HCT116 (cell line): ENCODE results near the gene ETV7.

Experiments used
- CBX3 ChIP-seq: IDR thresholded peaks from 2 replicates; pipeline ENCODE4 v1.6.1; 2012; ENCODE audit warnings: low read depth
- CEBPB ChIP-seq: IDR thresholded peaks from 2 replicates; pipeline ENCODE4 v1.6.1; 2012; ENCODE audit warnings: low read depth
- ELF1 ChIP-seq: IDR thresholded peaks from 2 replicates; pipeline ENCODE4 v1.6.1; 2012; ENCODE audit warnings: low read depth, borderline replicate concordance
- EZH2phosphoT487 ChIP-seq: fragments of 200-600 bp; IDR thresholded peaks from 2 replicates; pipeline ENCODE4 v1.6.1; 2018; ENCODE audit warnings: antibody characterized with exemption, borderline replicate concordance
- POLR2A ChIP-seq: IDR thresholded peaks from 2 replicates; pipeline ENCODE4 v1.7.0; 2011; ENCODE audit warnings: borderline replicate concordance; ENCODE audit not compliant: insufficient read depth, insufficient read length; ENCODE audit errors: extremely low read depth
- POLR2AphosphoS5 ChIP-seq: IDR thresholded peaks from 2 replicates; pipeline ENCODE4 v1.6.1; 2011; ENCODE audit warnings: mild to moderate bottlenecking, low read depth, low read length, moderate library complexity
- RAD21 ChIP-seq: IDR thresholded peaks from 2 replicates; pipeline ENCODE4 v1.6.1; 2012; ENCODE audit warnings: low read depth, mild to moderate bottlenecking
- SIN3A ChIP-seq: IDR thresholded peaks from 2 replicates; pipeline ENCODE4 v1.6.1; 2012; ENCODE audit warnings: low read depth
- SRF ChIP-seq: IDR thresholded peaks from 2 replicates; pipeline ENCODE4 v1.6.1; 2012; ENCODE audit warnings: low read depth
- YY1 ChIP-seq: IDR thresholded peaks from 2 replicates; pipeline ENCODE4 v1.6.1; 2011; ENCODE audit warnings: low read length, low read depth, moderate library complexity, mild to moderate bottlenecking; ENCODE audit not compliant: insufficient replicate concordance; ENCODE audit errors: extremely low read depth
- ZFX ChIP-seq: fragments of 450-650 bp; IDR thresholded peaks from 2 replicates; pipeline ENCODE4 v1.6.1; 2017
- TF ChIP-seq, protein P1 (sequence below), 3 experiments: fragments of 200-600 bp in 1 of 3; sonication (generic) in 1 of 3; IDR thresholded peaks in 2 of 3; conservative IDR thresholded peaks in 1 of 3; 2 replicates each; pipeline ENCODE4 v1.5.1; 2012 to 2017; ENCODE audit warnings: low read depth in 2 of 3, low read length in 2 of 3, antibody characterized with exemption in 1 of 3, borderline replicate concordance in 1 of 3, control low read depth in 1 of 3, mild to moderate bottlenecking in 1 of 3, mixed read lengths in 1 of 3, mixed run types in 1 of 3, moderate library complexity in 1 of 3; ENCODE audit not compliant: insufficient read depth in 1 of 3
- TF ChIP-seq, protein P2 (sequence below): IDR thresholded peaks from 2 replicates; pipeline ENCODE4 v1.6.1; 2012
- TF ChIP-seq, protein P3 (sequence below): IDR thresholded peaks from 2 replicates; pipeline ENCODE4 v1.6.1; 2012; ENCODE audit warnings: low read depth

DNA sequence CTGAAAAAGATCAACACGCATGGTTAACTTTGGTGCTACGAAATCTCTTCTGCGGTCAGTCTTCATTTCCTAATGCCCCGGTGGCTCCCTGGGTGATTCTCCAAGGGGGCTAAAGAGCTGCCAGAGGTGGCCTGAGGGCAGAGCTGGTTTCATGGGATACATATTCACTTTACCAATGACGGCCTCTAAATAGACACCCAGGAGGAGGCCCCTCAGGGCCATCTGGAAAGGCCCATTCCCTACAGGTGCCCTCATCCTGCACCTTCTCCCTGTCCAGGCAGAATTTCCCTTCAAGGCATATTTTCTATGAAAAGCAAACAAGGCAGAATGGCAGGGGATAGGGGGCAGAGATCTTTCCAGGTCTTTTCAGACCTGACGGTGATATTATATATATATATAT, 63.3 kb downstream of the ETV7 start:
- no peak for TF ChIP-seq ZFX
- TF ChIP-seq, protein P1, sequence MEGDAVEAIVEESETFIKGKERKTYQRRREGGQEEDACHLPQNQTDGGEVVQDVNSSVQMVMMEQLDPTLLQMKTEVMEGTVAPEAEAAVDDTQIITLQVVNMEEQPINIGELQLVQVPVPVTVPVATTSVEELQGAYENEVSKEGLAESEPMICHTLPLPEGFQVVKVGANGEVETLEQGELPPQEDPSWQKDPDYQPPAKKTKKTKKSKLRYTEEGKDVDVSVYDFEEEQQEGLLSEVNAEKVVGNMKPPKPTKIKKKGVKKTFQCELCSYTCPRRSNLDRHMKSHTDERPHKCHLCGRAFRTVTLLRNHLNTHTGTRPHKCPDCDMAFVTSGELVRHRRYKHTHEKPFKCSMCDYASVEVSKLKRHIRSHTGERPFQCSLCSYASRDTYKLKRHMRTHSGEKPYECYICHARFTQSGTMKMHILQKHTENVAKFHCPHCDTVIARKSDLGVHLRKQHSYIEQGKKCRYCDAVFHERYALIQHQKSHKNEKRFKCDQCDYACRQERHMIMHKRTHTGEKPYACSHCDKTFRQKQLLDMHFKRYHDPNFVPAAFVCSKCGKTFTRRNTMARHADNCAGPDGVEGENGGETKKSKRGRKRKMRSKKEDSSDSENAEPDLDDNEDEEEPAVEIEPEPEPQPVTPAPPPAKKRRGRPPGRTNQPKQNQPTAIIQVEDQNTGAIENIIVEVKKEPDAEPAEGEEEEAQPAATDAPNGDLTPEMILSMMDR (IDR thresholded peaks at IDR 0.05 in 2 of 3, conservative IDR thresholded peaks at IDR 0.05 in 1 of 3; ENCODE audit: borderline replicate concordance in 1 of 3, insufficient read depth in 1 of 3, low read depth in 2 of 3, low read length in 2 of 3) = no peak
- TF ChIP-seq POLR2AphosphoS5 = no peak
- TF ChIP-seq, protein P2, sequence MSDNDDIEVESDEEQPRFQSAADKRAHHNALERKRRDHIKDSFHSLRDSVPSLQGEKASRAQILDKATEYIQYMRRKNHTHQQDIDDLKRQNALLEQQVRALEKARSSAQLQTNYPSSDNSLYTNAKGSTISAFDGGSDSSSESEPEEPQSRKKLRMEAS = no peak
- TF ChIP-seq CBX3 = no peak
- TF ChIP-seq RAD21 = no peak
- TF ChIP-seq CEBPB = no peak
- TF ChIP-seq POLR2A = no peak
- no peak for TF ChIP-seq YY1
- no peak for TF ChIP-seq SIN3A
- TF ChIP-seq, protein P3, sequence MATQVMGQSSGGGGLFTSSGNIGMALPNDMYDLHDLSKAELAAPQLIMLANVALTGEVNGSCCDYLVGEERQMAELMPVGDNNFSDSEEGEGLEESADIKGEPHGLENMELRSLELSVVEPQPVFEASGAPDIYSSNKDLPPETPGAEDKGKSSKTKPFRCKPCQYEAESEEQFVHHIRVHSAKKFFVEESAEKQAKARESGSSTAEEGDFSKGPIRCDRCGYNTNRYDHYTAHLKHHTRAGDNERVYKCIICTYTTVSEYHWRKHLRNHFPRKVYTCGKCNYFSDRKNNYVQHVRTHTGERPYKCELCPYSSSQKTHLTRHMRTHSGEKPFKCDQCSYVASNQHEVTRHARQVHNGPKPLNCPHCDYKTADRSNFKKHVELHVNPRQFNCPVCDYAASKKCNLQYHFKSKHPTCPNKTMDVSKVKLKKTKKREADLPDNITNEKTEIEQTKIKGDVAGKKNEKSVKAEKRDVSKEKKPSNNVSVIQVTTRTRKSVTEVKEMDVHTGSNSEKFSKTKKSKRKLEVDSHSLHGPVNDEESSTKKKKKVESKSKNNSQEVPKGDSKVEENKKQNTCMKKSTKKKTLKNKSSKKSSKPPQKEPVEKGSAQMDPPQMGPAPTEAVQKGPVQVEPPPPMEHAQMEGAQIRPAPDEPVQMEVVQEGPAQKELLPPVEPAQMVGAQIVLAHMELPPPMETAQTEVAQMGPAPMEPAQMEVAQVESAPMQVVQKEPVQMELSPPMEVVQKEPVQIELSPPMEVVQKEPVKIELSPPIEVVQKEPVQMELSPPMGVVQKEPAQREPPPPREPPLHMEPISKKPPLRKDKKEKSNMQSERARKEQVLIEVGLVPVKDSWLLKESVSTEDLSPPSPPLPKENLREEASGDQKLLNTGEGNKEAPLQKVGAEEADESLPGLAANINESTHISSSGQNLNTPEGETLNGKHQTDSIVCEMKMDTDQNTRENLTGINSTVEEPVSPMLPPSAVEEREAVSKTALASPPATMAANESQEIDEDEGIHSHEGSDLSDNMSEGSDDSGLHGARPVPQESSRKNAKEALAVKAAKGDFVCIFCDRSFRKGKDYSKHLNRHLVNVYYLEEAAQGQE = no peak
- no peak for TF ChIP-seq ELF1
- TF ChIP-seq EZH2phosphoT487 = no peak
- no peak for TF ChIP-seq SRF
